ENCODE data around the gene GALNT13.

Gene GALNT13

DNA sequence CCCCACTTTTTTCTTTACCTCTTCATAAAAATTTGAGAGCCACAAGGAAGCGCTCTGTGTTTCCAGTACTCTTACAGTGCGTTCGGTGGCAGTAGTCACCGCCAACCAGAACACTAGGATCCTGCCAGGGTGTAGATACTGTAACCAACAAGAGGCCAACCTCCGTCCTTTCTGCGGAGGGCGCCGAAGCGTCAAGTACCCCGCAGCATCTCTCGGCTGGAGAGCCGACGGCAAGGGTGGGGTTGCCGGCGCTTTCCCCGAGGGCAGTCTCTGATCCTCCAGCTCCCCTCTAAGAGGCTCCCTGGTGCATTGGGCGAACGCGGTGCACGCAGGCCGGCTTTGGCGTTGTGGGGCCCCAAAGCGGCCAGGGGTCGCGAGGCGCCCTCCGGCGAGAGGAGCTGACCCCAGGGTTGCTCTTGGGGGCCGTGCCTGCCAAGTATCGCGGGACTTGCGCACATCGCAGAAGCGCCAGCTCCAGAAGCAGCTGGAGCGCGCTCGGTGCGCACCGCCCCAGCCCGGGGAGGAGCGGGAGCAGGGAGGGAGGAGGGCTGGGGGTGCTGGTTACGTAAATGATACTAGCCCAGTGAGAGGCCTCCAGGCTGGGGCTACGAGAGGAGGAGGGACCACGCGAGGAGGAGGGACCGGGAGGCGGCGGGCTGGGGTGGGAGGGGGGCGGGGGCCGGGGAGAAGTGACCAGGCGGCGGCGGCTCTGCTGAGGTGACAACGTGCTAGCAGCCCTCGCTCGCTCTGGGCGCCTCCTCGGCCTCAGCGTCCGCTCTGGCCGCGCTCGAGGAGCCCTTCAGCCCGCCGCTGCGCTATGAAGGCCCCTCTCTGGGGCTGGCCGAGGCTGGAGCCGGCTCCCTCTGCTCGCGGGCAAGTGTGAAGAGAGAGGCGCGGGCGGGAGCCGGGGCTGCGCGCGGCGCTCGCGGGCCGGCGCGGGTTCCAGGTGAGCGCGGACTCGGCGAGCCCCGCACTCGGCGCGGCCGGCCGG lies at the start of gene GALNT13:
GALNT13 (plus strand) TSS at position 692 of the 991 bp plus-strand sequence.
- no peak for DNase-seq (ENCODE audit: low read depth in 2 of 2)

DNA sequence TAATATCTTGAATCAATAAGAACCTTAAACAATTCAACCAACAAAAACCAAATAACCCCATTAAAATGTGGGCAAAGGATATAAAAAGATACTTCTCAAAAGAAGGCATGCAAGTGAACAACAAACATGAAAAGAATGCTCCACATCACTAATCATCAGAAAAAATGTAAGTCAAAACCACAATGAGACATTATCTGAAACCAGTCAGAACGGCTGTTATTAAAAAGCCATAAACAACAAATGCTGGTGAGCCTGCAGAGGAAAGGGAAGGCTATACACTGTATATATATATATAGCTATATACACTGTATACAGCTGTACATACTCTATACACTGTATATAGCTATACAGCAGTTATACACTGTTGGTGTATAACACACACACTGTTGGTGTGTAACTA lies 47.8 kb upstream of the GALNT13 start:
- no peak for DNase-seq (ENCODE audit: low read depth in 2 of 2)

DNA sequence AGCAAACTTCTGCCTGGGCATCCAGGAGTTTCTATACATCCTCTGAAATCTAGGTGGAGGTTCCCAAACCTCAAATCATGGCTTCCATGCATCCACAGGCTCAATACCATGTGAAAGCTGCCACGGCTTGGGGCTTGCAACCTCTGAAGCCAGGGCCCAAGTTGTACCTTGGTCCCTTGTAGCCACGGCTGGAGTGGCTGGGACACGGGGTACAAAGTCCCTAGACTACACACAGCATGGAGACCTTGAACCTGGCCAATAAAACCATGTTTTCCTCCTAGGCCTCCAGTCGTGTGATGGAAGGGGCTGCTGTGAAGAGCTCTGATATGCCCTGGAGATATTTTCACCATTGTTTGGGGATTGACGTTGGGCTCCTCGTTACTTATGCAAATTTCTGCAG lies 43.4 kb upstream of the GALNT13 start:
- DNase-seq (ENCODE audit: low read depth in 2 of 2): no peak

DNA sequence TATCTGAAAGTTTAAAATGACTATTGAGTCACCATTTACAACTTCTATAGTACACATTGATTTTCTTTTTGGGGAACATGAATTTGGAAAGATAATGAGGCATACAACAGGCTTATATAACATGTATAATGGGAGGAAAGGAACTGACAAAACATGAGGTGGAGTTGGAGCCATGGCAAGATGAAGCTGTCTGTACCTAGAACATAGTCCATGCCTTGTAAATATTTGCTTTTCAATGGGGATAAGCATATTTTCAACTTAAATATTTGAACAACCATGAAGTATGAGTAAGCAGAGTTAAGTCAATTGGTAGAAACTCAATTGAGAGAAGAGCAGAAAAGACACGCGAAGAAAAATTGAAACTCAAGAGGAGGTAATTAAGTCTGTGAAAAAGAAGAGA lies 37.1 kb upstream of the GALNT13 start:
- DNase-seq (ENCODE audit: low read depth in 2 of 2): no peak

DNA sequence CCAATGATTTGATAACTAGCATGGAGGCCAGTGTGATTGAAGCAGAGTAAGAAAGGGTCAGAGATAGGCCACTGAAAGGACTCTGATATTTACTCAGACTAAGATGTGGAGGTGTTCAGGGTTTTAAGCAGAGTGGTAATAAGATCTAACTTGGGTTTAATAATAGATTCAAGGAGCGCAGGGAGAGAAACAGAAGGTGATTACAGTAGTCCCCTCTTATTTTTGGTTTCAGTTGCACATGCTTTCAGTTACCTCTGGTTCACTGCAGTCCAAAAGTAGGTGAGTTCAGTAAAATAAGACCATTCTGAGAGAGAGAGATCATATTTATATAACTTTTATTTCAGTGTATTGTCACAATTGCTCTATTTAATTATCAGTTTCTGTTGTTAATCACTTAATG lies 13.5 kb upstream of the GALNT13 start:
- no peak for DNase-seq (ENCODE audit: low read depth in 2 of 2)

DNA sequence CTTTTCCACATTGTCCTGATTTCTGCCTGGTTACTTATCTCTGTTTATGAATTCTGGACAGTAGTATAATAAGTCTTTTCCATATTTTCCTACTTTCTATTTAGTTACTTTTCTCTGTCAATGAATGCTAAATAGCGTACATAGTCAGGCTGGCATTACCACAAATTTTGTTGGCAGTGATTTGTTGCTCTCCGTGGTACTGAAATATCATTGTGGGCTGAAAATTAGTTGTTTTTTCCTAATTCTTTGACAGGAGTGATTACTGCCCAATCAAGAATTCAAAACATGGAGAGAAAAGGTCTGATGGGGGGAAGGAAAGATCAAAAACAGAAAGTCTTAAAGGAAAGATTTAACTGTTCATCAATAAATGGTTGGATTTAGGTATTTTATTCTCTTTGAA lies 7.7 kb upstream of the GALNT13 start:
- no peak for DNase-seq (ENCODE audit: low read depth in 2 of 2)

DNA sequence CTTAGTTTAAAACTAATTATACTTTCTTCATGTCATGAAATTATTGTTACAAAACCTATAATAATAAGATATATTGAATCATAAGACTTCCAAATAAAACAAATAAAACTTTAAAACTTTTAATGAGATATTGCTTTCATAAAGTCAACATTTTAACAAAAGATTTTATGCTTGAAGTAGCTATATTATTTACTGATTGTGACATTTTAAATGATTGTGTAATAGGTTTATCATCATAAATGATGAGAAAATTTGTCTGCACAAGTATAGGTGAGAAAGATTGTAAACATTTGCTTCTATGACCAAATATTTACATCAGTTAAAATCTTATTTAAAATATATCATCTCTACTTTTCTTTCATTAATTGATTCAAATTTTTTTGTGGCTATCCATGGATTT lies 5.1 kb upstream of the GALNT13 start:
- DNase-seq (ENCODE audit: low read depth in 2 of 2): no peak

DNA sequence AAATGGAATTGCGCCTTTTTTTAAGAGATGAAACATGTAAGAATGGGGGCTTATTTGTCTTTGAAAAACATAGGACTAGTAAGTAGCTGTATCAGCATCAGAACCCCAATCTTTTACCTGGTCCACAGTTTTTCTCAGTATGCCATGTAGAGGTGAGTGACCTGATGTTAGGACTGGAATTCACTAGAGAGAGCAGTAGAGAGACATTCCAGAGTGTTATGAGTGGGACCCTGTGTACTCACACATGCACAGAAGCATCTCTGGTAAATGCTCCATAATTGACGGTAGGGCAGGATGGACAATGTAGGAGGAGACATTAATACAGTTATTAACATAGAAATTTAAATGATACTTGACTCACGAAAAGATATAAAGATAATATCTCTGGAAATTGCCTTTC lies 1.4 kb upstream of the GALNT13 start:
- no peak for DNase-seq (ENCODE audit: low read depth in 2 of 2)

DNA sequence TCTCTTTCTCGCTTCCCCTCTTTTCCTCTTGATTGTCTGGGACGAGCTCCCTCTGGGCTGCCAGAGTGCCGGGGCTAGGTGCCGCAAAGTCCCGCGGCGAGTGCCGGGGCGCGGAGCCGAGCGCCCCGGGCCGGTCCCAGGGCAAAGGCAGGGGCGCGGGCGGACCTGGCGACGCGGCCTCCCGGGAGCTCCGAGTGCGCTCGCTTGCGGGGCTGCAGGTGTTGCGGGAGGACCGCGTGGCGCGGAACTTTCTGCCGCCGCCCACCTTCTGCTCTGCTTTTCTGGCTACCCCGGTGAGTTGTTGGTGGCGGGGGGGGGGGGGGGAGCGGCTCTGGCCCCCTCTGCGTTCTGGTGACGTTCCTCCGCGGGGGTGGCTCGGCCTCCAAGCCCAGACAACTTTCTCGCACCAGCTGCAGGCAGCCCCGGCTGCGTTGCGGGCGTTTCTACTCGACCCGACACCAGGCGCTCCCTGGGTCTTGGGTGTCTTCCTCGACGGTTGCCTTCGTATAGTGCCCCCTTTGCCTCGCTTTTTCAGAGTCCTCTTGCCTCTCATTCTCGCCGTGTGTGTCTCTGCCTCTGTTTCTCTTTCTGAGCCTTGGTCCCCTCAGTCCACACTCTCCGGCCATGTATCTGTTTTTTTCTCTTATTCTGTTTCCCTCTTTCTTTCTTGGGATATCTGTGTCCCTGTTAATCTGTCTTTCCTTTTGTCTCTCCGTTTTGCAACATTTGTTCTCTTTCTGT lies 759 bp downstream of the GALNT13 start:
- DNase-seq (ENCODE audit: low read depth in 2 of 2): no peak

DNA sequence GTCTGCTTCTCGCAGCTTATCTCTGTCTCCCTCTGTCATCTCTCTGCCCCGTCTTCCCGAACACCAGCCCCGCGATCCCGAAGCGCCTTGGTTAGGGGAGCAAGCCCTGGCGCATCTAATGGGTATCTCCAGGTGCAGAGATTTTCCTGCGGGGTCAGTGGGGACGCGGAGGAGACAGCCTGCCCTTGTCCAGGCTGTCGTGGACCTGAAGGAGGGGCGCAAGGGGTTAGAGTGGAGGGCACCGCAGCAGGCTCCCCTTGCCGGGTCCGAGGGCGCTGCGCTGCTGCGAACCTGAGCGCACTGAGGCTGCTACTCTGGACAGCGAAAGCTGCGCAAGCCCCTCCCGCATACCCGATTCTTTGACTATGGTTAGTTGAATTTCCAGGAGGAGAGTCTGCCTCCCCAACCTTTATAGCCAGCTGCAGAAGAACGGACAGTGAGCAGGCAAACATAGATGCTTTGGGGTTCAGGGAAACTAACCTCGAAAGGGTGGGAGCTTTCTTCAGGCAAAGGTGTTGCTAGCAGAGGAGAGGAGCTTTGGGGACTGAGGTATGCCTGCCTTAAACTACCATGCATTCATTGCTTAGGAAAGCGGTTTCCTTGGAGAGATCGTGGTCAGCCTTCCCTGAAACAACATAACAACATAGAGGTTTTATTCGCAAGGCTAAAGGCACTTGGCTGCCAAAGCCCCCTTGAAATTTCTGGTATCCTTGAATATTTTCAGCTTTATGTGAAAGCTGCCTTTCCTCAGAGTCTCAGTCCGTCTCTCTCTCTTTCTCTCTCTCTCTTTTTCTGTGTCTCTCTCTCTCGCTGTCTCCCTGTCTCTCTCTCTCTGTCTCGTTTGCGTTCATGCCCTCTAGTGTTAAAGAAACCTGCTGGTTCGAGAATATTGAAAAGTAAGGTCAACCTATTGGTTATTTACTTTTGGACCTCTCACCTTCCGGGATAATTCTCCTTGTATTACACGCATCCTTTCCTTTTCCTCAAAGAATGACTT lies 1.6 kb downstream of the GALNT13 start:
- DNase-seq (ENCODE audit: low read depth in 2 of 2): no peak

DNA sequence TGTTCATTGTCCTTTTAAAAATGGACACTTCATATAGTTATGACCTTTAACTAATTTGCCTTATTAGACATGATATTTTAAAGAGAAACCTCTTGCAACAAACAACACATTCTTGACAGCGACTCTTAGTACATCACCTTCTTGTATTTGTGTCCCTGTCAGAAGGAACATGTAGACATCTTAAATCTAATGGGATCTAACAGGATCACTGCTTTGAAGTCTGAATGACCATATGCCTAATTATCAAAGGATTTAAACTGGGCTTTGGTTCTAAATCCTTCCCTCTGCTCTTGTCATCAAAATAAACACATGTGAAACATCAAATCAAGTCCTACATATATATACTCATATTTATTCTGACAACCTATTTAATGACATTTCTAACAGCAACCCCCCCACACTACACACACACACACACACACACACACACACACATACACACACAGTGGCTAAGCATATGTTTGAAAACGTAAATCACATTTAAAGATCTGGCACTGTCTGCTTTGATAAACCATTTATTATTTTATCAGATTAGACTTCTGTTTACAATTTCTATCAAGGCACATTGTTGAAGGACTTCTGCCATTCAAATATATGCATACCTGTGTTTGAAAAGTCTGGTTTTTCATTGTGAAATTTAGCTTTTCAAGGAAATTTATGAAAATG lies 4.2 kb downstream of the GALNT13 start:
- DNase-seq (ENCODE audit: low read depth in 2 of 2): no peak

DNA sequence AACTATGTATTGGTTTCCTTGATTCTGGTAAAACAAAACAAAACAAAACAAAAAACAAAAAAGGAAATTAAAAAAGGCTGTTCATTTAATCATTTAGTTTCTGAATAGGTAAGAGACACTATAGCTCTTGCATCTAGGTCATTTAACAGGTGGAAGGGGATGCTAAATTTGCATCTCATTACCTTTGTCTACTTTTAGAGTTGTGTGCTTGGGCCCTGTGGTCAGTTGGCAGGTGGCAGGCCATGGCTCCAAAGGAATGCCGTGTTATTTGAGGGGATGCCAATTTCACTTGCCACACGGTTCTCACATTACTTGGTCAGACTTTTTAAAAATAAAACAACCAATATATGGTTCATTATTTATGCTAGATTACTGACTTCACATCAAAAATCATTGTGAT lies 9.2 kb downstream of the GALNT13 start:
- no peak for DNase-seq (ENCODE audit: low read depth in 2 of 2)

DNA sequence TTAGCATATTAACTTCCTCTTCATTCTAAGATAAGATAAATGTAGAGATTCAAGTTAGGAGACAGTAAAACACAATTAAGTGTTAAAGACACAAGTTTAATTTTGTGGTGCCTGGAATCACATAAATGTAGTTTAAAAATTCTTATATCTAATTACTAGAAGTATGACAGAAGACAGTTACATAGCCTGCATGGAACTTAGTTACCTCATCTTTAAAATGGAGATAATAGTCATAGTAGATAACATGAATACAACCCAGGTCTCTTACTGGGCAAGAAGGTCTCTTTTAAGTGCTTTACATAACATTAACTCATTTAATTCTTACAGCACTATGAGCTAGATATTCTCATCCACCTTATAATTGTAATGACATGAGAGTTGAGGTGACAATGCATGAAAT lies 15.1 kb downstream of the GALNT13 start:
- no peak for DNase-seq (ENCODE audit: low read depth in 2 of 2)

DNA sequence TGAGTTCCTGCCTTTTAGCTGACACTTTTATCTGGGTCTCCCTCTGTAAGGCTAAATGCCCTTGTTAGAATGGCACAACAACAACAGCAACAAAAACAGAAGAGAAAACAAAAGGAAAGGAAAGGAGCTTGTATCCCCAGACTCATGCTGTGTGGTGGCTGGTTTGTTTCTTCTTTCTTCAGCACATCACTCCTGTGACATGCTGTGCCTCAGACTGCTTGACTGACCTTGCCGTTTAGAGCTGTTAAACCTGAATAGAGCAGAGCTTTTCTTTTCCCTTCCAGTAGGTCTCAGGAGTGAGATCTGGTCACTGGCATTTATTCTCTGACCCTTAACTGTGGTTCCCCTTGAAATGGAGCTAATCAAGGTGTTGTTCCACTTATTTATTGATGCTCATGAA lies 18.9 kb downstream of the GALNT13 start:
- DNase-seq (ENCODE audit: low read depth in 2 of 2): no peak

DNA sequence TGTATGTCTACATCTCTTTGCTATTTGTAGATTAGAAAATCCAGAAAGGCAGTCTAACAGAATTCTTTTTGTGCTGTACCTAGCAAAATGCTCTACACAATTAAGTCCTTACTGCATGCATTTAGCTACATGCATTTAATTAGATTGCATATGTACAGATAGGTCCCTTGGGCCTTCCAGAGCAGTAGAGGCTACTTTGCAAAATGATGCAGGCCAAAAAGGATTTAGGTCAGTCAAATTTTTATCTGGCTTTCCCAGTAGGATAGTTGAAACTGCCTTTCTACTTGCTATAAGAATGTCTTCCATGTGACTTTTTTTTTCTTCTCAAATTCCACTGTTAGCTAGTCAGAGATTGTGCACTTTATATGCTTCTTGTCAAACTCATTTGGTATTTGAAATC lies 19.3 kb downstream of the GALNT13 start:
- no peak for DNase-seq (ENCODE audit: low read depth in 2 of 2)

DNA sequence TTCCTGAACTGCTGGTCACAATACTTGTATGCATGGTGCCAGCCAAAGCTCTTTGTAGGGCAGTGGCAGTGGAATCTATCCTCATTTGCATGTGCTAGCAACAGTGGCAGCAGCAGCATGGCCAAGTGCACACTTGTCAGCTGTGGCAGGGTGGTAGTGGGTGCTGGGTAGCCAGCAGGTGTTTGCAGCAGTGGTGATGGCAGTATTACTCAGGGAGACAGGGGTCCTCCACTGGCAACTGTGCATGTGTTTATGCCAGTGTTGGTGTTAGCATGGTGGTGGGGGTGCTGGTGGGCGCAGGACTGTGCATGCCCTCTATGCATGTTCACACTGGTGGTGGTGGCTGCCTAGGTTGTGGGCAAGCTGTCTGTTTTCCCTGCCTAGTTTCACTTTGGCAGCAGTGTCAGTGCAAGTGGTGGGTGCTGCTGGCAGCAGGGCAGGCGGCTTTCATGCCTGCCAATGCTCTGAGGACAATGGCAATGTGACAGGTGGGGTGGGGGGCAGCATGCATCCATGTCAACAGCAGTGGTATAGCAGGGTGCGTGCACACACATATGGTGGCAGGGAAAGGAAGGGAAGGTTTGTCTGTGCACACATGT lies 41.2 kb downstream of the GALNT13 start:
- DNase-seq (ENCODE audit: low read depth in 2 of 2): no peak

DNA sequence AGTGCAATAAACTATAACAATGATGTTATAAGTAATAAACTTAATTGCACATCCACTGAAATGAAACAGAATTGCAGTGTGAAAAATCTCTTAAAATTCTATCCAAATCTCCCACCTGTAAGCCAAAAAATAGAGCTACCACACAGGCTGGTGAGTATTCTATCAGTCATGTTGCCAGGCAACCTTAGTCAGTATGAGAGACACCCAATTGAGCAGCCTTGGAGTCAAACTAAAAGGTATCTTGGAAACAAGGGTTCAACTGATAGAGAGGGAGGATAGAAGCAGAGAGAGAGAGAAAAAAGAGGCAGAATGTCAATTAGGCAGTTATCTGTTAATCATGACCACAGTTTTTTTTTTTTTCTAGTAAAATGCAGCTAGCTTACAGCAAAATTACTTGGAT lies 45.8 kb downstream of the GALNT13 start:
- DNase-seq (ENCODE audit: low read depth in 2 of 2): no peak

DNA sequence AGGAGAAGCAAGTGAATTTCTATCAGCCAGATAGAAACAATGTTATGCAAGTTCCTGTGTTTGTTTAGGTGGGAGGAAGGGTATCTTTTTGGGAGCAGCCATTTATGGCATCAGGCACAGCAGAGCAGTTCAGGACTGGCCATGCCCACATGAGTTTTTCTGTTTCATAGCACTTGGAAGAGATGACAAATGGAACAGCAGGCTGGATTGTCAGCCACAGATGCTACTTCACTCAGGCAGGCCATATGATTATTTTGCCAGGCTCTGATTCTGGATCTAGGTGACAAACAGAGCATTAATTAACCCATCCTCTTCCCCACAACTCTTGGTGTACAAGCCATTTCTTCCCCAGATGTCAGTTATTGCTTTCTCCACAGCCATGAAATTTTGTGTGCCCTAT lies 63.8 kb downstream of the GALNT13 start:
- no peak for DNase-seq (ENCODE audit: low read depth in 2 of 2)

DNA sequence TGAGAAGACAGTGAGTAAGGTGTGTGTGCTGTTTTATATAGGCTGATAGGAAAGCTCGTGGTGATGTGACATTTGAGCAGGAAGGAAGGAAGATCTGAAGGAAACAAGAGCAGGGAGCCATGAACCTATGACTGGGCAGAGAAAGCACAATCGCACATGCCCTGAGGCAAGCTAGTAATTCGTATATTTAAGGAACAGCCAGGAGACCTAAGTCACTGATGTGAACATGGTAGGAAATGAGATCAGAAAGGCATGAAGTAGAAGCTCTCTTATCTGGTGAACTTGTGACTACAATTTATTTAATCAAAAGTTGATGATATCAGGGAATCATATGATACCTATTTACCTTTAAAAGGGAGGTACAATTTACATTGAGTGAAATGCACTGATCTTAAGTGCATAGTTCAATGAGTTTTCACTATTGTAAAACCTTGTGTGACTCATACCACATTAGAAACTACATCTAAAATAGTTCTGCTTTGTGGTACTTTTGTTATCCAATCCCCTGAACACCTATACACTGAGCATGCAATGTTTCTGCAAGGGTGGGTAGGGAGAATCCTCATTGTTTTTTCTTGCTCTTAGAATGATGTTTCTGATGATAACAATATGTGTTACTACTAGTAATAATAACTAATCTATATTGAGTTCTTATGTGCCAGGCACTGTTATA lies 67.5 kb downstream of the GALNT13 start:
- no peak for DNase-seq (ENCODE audit: low read depth in 2 of 2)

DNA sequence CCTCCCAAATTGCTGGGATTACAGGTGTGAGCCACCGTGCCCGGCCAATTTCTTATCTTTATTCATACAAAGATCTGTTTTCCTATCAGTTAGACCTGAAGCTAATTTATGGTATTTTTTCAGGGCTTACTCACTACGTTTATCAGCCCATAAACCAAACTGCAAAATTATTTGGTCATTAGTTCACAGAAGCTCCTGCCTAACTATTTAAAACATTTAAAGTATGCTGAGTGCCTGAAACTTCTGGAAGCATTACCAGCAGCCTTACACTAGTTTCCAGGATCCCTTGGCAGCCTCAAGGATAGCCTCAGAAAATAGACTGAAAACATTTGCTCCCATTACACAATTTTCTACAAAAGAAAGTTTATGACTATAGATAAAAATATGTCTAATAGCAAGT lies 68.8 kb downstream of the GALNT13 start:
- no peak for DNase-seq (ENCODE audit: low read depth in 2 of 2)

All from stimulated activated CD8-positive, alpha-beta memory T cell treated with anti-CD3 and anti-CD28 coated beads, Interleukin-15, amount 100 ng/mL, for 4 hours (primary cell).